NT2/D1 (cell line): ENCODE results near the gene ST6GALNAC3.

Experiments
- YY1 ChIP-seq: IDR thresholded peaks from 2 replicates; pipeline ENCODE4 v1.6.1; 2011; ENCODE audit not compliant: insufficient read length, insufficient read depth
- ZNF274 ChIP-seq: IDR thresholded peaks from 2 replicates; pipeline ENCODE4 v1.6.1; 2011; ENCODE audit warnings: mild to moderate bottlenecking, low read depth, low read length

- no peak for TF ChIP-seq ZNF274
- TF ChIP-seq YY1: no peak
Observed at GRCh38 chr1:76374086-76374485, 299.5 kb downstream of the ST6GALNAC3 start.
